ENCODE measurements around the gene ADGRG7. TPM values are rescaled to one million over a fixed set of nuclear protein-coding genes. Genes with fewer than 3 reads are reported as not detected.

Gene ADGRG7
- total and polyA plus RNA-seq, 2 donors (not counting 1 experiment from before 2014, with no cell fraction given), result not detected

DNA sequence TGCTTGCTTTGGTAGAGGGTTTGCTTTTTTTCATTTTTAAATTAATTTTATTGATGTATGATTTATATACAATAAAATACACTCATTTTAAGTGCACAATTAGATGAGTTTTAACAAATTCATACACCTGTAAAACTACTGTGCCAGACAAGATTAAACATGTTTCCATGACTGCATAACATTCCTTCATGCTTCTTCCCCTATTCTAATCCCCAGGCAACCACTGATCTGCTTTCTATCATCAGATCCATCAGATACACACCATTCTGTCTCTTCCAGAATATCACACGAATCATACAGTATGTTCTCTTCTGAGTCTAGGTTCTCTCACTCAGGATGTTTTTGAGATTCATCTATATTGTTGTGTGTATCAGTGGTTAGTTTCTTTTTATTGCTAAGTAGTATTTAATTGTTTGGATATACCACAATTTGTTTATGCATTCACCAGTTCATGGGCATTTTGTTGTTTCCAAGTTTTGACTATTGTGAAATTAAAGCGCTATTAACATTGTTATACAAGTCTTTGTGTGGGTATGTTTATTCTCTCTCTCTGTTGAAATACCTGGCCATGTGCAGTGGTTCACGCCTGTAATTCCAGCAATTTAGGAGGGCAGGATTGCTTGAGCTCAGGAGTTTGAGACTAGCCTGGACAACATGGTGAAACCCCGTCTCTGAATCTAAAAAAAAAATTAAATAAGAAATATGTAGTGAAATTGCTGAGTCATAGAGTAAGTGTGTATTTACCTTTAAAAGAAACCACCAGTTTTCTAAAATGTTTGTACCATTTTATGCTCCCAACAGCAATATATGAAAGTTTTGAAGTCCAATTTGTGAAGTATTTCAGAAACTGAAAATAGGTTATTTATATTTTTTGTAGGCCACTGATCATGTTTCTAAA lies 92.9 kb downstream of the ADGRG7 start:
- Mint-ChIP-seq H3K4me1 (no peaks in the 10 kb centered on the region), H3K4me3 (no peak overlapping the region), H3K27ac (no peak overlapping the region), H3K27me3 (peaks cover 69% of the 10 kb centered on the region), H3K9me3 (ENCODE audit: insufficient read depth) (no peaks in the 10 kb centered on the region)
- Histone ChIP-seq H3K9ac (ENCODE audit: low read length) (no peak overlapping the region), H3K4me3 (ENCODE audit: control extremely low read depth in 1 of 5, extremely low read depth in 1 of 5, insufficient read depth in 1 of 5, low read depth in 2 of 5, low read length in 4 of 5) (no peak overlapping the region), H2AFZ (ENCODE audit: insufficient read depth, low read depth, low read length, poor library complexity, severe bottlenecking) (no peak overlapping the region), H3K27me3 (replicated peaks in 1 of 4; ENCODE audit: control extremely low read depth in 1 of 4, control insufficient read depth in 3 of 4, insufficient read depth in 4 of 4, low read length in 3 of 4) (peaks cover 0 to 31% (median 15%) of the 10 kb centered on the region in 4 experiments), H3K27ac (ENCODE audit: low read length in 2 of 2) (no peak overlapping the region), H3K4me2 (replicated peaks; ENCODE audit: low read depth, low read length, poor library complexity, severe bottlenecking) (no peak overlapping the region), H3K36me3 (replicated peaks in 1 of 2; ENCODE audit: control extremely low read depth in 1 of 2, control insufficient read depth in 1 of 2, extremely low read depth in 1 of 2, insufficient read depth in 2 of 2, low read length in 1 of 2) (no peaks in the 10 kb centered on the region), H3K9me3 (ENCODE audit: control extremely low read depth in 1 of 3, control insufficient read depth in 2 of 3, insufficient read depth in 1 of 3, low read length in 2 of 3) (peaks cover 0 to 1% (median 0%) of the 10 kb centered on the region in 3 donors), H3K79me2 (ENCODE audit: control insufficient read depth, insufficient read depth, low read length) (no peaks in the 10 kb centered on the region), H4K20me1 (ENCODE audit: control insufficient read depth, insufficient read depth, low read length, poor library complexity, severe bottlenecking) (no peaks in the 10 kb centered on the region), H3K4me1 (ENCODE audit: control insufficient read depth in 2 of 2, insufficient read depth in 2 of 2, low read length in 2 of 2) (no peaks in the 10 kb centered on the region)
- TF ChIP-seq, protein P1, sequence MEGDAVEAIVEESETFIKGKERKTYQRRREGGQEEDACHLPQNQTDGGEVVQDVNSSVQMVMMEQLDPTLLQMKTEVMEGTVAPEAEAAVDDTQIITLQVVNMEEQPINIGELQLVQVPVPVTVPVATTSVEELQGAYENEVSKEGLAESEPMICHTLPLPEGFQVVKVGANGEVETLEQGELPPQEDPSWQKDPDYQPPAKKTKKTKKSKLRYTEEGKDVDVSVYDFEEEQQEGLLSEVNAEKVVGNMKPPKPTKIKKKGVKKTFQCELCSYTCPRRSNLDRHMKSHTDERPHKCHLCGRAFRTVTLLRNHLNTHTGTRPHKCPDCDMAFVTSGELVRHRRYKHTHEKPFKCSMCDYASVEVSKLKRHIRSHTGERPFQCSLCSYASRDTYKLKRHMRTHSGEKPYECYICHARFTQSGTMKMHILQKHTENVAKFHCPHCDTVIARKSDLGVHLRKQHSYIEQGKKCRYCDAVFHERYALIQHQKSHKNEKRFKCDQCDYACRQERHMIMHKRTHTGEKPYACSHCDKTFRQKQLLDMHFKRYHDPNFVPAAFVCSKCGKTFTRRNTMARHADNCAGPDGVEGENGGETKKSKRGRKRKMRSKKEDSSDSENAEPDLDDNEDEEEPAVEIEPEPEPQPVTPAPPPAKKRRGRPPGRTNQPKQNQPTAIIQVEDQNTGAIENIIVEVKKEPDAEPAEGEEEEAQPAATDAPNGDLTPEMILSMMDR (IDR thresholded peaks at IDR 0.05), result no peak
- TF ChIP-seq EZH2 (IDR thresholded peaks at IDR 0.05; ENCODE audit: borderline replicate concordance, insufficient read depth, low read depth, low read length, poor library complexity, severe bottlenecking), result no peak
- ChIA-PET CTCF (no interaction called here), POLR2A (no interaction called here)
- DNase-seq (no peak), ATAC-seq (ENCODE audit: low read depth) (no peak)
- 100% methylated on average over 1 of the region's 4 CpGs for WGBS (ENCODE audit: insufficient coverage)
- intact Hi-C loops (cut with micrococcal nuclease), result no loop called here

DNA sequence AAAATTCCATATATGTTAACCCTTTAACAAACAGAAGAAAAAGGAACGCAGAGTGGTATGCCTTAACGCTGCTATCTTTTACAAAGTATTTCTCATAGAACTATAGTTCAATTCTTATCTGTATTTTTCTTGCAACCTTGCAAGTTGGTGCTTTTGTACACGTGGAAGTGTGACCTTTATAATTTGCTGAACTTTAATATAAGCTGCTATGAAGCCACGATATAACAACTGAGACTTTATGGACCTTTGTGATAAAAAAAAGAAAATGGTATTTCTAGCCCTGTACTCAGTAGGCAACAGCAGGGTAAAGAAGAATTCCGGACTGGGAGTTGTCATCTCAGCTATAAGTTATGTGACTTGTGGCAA lies 93.6 kb downstream of the ADGRG7 start:
- POLR2A ChIA-PET, result no interaction called here
- no peaks in the 10 kb centered on the region for H3K9me3 Mint-ChIP-seq (ENCODE audit: insufficient read depth)
- intact Hi-C loops (cut with micrococcal nuclease), result no loop called here

More for the DNA sequence above, 93.6 kb downstream of the ADGRG7 start:
- ATAC-seq (ENCODE audit: low read depth), result no peak
- H3K4me1 Mint-ChIP-seq, result no peaks in the 10 kb centered on the region
- no peak overlapping the region for H3K4me2 ChIP-seq (replicated peaks; ENCODE audit: low read depth, low read length, poor library complexity, severe bottlenecking)
- H3K4me1 ChIP-seq (ENCODE audit: control insufficient read depth in 2 of 2, insufficient read depth in 2 of 2, low read length in 2 of 2), result no peaks in the 10 kb centered on the region
- H3K4me3 ChIP-seq (ENCODE audit: control extremely low read depth in 1 of 5, extremely low read depth in 1 of 5, insufficient read depth in 1 of 5, low read depth in 2 of 5, low read length in 4 of 5), result no peak overlapping the region
- WGBS (ENCODE audit: insufficient coverage), result no CpG with 5 or more reads among the region's 5 CpGs
- no peak overlapping the region for H2AFZ ChIP-seq (ENCODE audit: insufficient read depth, low read depth, low read length, poor library complexity, severe bottlenecking)
- no peak overlapping the region for H3K9ac ChIP-seq (ENCODE audit: low read length)
- CTCF ChIA-PET, result no interaction called here
- H3K36me3 ChIP-seq (replicated peaks in 1 of 2; ENCODE audit: control extremely low read depth in 1 of 2, control insufficient read depth in 1 of 2, extremely low read depth in 1 of 2, insufficient read depth in 2 of 2, low read length in 1 of 2), result no peaks in the 10 kb centered on the region
- TF ChIP-seq, protein P1 (IDR thresholded peaks at IDR 0.05), result no peak
- no peak for TF ChIP-seq EZH2 (IDR thresholded peaks at IDR 0.05; ENCODE audit: borderline replicate concordance, insufficient read depth, low read depth, low read length, poor library complexity, severe bottlenecking)
- no peak overlapping the region for H3K4me3 Mint-ChIP-seq
- peaks cover 63% of the 10 kb centered on the region for H3K27me3 Mint-ChIP-seq
- H3K27ac ChIP-seq (ENCODE audit: low read length in 2 of 2), result no peak overlapping the region
- peaks cover 0 to 1% (median 0%) of the 10 kb centered on the region in 3 donors for H3K9me3 ChIP-seq (ENCODE audit: control extremely low read depth in 1 of 3, control insufficient read depth in 2 of 3, insufficient read depth in 1 of 3, low read length in 2 of 3)
- no peak for DNase-seq
- peaks cover 0 to 29% (median 15%) of the 10 kb centered on the region in 4 experiments for H3K27me3 ChIP-seq (replicated peaks in 1 of 4; ENCODE audit: control extremely low read depth in 1 of 4, control insufficient read depth in 3 of 4, insufficient read depth in 4 of 4, low read length in 3 of 4)
- H3K27ac Mint-ChIP-seq, result no peak overlapping the region
- no peaks in the 10 kb centered on the region for H3K79me2 ChIP-seq (ENCODE audit: control insufficient read depth, insufficient read depth, low read length)
- no peaks in the 10 kb centered on the region for H4K20me1 ChIP-seq (ENCODE audit: control insufficient read depth, insufficient read depth, low read length, poor library complexity, severe bottlenecking)
